NOMO-1 treated with DMSO at 0.1 percent for 48 hours (cell line): Measurements from ENCODE around the gene DELE1.

Experiments used
- DNase-seq: peaks from one replicate; lab custom pipeline; 2025; ENCODE audit not compliant: unreplicated experiment; lab: John Stamatoyannopoulos, UW

Gene DELE1

GRCh38 chr5:141989720-141990119, 66.0 kb downstream of the DELE1 start:
- DNase-seq = no peak
